Putamen (tissue), 1 donor: ENCODE measurements around the gene FIBCD1.
"Not testable (repeated sequence)": the region's sequence is repeated elsewhere in the genome, so short reads cannot be mapped to it uniquely, and the experiment has no call there.

ENCODE experiments used
- DNase-seq: peaks from one replicate; pipeline ENCODE4 v3.0.0-alpha.2; 2016; ENCODE audit warnings: low spot score

The FIBCD1 gene

DNA sequence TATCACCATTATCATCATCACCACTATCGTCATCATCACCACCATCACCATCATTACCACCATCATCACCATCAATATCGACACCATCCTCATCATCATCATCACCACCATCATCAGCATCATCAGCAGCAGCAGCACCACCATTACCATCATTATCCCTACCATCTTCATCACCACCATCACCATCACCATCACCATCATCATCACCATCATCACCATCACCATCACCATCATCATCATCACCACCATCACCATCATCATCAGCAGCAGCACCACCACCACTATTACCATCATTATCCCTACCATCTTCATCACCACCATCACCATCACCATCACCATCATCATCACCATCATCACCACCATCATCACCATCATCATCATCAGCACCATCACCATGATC, 15.9 kb upstream of the FIBCD1 start:
- not testable (repeated sequence) for DNase-seq

DNA sequence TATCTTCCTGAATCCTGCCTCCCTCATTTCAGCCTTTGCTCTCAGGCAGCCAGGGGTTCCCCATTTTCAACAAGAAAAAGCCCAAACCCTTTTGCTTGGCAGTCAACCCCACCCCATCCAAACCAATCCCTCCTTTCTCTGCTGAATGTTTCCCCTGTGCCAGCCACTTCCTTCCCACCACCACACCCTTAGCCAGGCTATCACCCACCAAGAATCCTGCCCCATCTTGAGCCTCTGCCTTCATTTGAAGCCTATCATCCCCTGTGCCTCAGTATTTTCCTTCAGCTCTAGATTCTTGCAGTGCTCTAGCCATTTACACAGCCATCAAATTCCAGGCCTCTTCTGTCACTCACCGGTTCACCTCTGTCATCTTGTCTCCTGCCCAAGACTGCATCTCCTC, 15.3 kb upstream of the FIBCD1 start:
- DNase-seq, result no peak

DNA sequence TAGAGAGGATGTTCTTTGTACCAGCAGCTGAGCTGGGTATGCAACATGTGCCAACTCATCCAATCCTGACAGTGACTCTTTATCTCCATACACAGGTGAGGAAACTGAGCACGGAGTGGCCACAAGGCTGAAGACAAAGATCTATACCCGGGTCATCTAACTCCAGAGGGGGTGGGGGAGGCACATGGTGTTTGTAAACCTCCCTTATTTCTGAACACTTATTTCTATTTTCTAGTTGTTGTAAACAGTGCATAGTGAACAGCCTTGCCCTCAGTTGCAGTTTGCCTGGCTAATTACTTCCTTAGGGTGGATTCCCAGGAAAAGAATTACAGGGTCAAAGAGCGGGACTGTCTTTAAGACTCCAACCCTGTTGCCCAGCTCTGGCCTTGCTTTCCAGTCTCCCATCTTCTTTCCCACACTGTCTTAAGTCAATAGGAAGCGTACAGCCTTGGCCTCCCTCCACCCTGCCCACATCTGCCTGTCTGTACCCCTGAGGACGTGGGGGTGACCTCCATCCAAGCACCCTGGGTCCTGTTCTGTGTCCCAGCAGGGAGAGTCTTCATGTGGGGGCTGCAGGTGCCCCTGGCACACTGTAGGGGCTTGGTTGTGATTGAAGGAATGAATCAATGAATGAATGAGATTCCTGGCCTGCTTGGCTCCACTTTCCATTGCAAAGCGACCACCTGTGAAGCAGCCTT, 13.2 kb upstream of the FIBCD1 start:
- no peak for DNase-seq

DNA sequence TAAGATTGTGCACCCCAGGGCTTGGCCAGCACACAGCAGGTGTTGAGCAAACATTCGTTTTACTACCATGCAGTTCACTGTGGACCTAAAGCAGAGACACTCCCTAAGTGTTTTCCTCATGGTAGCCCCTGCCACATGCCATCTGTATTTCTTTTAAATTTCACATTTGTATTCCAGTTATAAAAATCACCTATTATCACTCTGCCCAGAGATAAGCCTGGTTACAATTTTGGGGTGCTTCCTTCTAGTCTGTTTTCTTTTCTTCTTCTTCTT, 10.9 kb upstream of the FIBCD1 start:
- no peak for DNase-seq

DNA sequence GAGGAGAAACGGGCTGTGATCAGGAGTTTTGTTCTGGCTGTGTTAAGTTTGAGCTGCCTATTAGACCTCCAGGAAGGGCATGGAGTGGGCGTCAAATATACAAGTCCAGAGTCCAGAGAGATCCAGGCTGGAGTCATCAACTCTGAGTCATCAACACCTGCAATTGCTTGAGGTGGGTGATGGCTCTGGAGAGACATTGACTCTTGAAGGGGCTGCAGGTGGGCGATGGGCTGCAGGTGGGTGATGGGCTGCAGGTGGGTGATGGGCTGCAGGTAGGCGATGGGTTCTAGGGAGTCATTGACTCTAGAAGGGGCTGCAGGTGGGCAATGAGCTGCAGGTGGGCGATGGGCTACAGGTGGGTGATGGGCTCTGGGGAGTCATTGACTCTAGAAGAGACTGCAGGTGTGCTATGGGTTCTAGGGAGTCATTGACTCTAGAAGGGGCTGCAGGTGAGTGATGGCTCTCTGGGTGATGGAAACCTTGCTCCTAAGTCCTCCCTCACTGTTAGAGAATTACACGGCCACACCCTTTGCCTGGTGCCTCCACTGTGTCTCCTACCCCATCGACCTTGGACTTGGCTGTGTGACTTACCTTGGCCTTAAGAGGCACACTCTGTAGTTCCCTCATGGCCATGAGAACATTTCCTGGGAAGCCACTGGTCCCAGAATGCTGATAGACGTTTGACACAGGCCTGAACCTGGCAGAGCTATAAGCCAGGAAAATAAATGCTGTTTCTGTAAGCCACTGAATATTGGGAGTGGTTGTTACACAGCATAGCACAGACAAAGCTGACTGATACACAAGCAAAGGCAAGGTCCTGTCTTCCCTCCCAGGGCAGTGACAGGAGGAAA, 10.4 kb upstream of the FIBCD1 start:
- DNase-seq, result no peak

DNA sequence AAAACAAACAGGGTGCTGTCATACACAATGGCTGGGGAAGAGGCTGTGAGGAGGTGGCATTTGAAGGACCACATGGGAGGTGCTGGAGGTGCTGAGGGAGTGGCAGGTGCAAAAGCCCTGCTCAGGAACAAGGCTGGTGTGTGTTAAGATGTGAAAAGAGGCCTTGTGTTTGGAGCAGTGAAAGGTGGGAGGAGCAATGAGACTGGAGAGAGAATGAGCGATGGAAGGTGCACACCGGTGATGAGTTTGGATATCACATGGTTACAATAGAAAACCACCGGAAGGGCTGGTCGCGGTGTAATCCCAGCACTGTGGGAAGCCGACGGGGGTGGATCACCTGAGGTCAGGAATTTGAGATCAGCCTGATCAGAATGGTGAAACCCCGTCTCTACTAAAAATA, 9.2 kb upstream of the FIBCD1 start:
- DNase-seq, result no peak

DNA sequence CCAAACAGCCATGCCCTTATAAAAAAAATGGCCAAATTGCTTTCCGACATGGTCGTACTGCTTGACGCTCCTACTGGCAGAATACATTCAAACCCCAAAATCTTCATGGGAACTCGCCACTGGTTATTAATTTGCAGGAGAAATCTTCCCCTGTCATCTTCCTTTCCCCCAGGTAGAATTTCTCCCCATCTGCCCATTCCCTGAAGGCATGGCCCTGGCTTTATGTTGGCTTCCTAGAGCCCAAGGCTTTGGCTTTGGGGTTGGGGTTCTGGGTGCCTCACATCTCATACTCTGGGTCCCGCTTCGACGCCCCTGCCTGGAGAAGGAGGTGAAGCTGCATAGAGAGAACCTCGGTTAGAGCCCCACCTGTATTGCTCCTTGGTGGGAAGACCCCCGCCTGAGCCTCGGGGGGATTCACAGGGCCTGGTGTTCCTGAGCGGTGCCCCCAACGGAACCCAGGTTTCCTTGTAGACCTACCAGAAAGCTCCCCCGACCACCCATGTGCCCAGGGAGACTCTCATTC, 8.6 kb upstream of the FIBCD1 start:
- DNase-seq, result no peak

DNA sequence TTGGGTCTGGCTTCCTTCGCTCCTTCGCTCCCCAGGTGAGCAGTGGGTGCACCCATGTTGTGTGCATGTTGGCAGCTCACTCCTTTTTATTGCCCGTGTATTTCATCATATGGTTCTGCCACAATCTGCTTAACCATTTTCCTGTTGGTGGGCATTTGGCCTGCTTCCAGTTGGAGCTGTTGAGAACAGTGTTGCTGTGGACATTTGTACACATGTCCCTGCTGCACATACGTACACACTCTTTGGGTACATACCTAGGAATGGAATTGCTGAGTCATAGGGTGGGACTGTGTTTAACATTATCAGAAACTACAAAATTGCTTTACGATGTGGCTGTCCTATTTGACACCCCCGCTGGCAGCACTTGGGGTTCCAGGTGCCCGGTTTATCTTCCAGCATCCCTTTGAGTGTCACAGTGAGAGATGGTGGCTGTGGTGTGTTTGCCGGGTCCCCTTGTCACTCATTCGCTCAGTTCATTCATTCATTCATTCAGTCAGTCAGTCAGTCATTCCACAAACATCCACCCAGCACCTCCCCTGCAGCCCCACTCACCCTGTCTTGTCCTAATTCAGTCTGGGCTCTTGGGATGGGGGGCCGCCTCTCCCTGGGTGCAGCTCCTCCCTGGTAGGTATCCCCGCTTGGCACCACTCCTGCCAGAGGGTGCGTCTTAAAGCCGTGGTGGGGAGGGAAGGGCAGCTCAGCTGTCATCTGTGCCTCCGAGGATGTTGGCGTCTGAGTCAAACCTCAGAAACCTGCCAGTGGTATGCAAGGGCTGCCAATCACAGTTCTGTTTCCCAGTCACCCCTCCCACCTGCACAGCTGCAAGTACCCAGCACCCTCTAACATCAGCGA, 7.9 kb upstream of the FIBCD1 start:
- DNase-seq, result peak; percentile 37

DNA sequence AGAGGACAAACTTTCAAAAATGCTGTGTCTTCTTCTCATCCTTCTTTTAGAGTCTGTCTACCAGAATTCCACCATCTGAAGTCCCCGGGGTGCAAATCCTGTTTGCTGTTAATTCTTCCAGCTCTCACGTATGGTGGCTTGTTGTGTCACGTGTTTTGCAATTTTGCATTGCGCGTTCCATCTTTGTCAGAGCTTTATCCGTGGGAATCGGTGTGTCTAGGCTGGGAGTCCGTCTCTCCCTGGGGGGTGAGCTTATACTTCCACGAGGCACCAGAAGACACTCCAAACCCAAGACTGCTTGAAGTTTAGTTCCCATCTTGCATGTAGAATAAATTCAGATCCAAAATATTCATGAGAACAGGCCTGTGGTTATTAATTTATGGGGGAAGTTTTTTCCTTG, 6.1 kb upstream of the FIBCD1 start:
- no peak for DNase-seq

DNA sequence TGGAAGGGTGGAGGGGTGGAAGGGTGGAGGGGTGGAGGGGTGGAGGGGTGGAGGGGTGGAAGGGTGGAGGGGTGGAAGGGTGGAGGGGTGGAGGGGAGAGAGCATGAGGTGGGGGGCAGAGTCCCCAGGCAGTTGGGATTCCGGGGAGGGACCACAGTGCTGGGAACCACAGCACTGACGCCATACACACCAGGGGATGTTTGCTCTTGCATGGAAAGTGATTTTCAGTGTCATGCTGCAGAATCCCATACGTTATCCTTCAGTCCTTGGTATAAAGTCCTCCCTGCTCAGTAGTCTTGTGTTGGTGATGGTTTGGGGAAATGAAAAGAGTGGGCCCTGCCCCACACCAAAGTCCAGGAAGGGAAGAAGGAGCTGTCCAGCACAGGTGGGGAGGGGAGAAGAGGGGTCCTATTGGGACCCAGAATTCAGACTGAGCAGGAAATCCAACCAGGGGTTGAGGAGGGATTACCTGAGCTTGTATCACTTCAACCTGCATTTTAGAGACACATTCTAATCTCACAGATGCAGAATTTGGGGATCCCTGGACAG, 5.5 kb upstream of the FIBCD1 start:
- DNase-seq, result no peak

DNA sequence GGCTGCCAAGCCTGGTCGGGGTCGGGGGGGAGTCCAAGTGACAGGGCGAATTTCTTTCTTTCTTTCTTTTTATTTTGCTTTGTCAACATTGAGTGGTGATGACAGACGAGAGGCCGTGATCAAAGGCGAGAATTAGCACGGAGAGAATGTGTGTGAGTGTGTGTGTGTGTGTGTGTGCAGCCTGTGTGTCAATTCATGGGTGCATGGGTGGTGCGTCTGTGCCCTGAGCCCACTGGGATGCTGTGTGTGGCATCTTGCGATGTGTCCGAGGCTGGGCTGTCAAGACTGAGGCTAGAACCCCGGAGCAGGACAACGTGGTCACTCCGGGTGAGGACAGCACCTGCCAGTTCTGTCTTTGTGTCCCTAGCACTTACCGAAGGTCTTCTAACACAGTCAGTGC, 4.7 kb upstream of the FIBCD1 start:
- no peak for DNase-seq

DNA sequence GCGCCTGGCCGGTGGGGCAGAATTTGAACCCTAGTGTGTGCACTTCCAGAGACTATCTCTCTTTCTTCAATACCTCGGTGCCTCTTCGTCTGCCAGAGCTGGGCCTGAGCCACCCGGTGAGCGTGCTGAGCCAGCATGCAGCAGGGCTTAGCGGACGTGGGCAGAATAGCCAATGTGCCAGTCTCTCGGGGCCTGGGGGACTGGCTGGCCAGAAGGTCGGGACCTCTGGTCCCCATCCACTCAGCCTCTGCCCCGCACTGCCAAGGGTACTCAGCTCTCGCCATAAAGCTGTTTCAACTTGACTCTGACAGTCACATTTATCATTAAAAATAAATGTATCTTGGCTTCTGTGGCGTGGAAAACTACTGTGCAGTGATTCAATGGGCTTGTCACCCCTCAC, 4.2 kb upstream of the FIBCD1 start:
- no peak for DNase-seq

DNA sequence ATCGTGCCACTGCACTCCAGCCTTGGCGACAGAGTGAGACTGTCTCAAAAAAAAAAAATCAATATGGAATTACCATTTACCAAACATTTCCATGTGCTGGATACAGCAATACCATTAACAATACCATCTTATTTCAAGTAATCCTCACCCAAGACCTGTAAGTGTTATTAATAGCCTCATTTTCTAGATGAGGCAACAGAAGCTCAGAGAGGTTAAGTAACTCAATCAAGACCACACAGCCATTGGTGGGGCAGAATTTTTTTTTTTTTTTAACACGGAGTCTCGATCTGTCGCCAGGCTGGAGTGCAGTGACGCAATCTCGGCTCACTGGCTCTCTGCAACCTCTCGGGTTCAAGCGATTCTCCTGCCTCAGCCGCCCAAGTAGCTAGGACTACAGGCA, 3.6 kb upstream of the FIBCD1 start:
- no peak for DNase-seq

DNA sequence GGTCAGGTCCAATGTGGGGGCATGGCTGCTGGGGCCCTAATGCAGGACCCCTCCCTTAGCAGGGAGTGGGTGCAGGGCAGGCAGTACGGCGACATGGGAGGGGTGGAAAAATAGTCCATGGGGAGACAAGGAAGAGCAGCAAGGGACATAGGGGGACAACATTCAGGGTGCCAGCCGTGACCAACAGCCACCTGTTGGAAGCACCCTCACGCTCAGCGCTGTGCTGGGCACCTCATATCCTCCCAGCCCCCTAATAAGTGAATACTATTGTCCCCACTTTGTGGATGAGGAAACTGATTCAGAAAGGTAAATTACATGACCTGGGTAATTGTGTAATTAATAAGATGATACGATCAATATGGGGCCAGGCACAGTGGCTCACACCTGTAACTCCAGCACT, 3.0 kb upstream of the FIBCD1 start:
- no peak for DNase-seq

DNA sequence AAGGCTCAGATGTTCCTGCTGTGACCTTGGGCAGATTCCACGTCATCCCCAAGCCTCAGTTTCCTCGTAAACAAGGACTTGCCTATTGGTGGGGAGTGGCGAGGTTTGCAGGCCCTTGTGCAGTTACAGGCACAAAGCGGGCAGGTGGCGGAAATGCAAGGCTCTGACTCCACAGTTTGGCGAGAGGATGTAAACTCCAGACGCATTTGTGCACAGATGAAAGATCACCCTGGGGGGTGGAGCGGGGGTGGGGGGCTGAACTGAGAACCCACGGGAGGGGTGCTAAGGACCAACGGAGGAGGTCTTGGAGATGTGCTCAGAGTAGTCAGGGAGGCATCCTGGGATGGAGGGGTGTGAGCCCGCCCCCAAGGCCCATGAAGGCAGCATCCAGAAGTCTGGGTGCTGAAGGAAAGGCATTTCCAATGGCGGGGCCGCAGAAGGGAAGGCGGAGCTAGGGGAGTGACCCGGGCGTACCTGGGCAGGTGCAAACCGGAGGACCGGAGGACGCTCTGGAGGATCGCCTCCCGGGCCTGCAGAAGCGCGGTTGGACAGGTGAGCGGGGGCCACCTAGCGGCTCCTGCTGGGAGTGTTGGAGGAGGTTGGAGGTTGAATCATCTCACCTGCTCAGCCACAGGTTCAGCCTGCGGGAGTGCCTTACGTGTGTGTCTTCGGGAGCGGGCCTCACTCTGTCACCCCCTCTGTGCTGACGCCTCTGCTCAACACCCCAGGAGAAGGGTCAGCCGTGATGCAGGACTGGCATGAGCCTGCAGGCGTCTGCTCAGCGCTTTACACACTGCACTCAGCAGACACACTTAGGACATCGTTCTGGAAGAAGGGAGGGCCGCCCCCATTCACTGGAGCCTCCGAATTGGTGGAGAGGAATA, 1.9 kb upstream of the FIBCD1 start:
- DNase-seq, result peak; percentile 27

DNA sequence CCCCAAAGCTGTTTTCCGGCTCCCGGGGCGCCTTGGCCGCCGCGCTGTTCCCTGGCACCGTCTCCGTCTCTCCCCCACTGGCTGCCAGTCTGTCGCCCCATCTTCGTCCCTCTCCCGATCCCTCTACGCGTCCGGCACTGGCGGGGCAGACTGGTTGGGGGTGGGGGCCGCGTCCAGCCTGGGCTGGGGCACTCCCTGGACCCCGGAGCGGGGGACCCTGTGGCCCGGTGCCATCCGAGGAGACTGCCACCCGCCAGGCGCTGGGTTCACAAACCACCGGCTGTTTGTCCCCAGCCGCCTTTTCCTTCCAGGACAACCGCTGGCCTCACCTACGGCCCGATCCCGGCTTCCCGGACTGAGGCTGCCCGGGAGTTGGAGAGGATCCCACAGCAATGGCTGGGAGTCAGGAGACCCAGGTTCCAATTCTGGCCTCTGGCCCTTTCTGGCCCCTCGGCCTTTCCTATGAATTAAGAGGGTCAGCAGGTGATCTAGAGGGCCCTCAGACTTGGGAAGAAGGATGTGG, 1.0 kb upstream of the FIBCD1 start:
- DNase-seq, result no peak

DNA sequence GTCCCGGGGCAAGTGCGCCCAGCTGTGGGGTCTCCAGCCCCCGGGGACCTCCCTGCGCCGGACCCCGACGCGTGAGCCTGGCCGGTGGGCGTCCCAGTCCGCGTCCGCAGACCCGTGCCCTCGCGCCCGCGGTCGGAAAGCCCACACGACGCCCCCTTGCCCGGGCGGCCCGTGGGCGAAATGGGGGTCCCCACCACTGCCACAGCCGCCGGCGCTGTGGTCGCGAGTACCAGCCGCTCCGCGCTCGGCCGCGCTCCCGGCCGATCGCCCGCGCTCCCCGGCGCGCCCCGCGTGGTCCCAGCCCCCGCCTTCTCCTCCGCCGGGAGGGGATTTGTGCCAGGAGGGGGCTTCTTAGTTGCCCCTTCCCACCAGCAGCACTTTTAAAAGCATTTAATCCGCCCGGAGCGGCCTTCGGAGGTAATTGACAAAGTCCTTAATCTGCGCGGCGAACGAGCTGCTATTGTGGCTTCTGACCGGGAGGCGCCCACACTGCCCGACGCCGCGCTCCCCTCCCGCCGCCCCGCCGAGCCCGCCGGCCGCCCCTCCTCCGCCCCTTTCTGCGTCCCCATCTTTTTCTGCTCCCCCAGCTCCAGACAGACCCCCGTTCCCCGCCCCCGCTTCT, 469 bp upstream of the FIBCD1 start:
- DNase-seq, result no peak

DNA sequence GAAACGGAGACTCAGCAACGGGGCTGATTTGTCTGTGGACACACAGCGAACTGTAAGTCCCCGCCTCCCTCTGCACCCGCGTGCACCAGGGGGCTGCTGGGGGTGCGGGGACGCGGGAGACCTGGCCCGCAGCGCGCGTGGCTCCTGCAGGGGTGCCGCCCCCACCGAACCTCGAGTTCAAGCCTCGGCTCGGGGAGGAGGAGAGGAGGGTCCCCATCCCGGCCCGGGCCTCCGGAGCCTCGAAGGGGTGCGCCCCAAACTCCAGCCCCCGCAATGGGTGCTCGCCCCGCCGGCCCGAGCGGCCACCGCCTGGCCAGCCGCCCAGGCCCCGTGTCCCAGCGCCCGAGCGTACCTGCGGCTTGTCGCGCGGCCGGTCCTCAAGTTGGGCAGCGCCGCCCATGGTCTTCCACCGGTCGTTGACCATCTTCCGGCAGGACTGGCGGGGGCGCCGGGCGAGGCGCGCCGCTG, 829 bp downstream of the FIBCD1 start:
- DNase-seq, result no peak

DNA sequence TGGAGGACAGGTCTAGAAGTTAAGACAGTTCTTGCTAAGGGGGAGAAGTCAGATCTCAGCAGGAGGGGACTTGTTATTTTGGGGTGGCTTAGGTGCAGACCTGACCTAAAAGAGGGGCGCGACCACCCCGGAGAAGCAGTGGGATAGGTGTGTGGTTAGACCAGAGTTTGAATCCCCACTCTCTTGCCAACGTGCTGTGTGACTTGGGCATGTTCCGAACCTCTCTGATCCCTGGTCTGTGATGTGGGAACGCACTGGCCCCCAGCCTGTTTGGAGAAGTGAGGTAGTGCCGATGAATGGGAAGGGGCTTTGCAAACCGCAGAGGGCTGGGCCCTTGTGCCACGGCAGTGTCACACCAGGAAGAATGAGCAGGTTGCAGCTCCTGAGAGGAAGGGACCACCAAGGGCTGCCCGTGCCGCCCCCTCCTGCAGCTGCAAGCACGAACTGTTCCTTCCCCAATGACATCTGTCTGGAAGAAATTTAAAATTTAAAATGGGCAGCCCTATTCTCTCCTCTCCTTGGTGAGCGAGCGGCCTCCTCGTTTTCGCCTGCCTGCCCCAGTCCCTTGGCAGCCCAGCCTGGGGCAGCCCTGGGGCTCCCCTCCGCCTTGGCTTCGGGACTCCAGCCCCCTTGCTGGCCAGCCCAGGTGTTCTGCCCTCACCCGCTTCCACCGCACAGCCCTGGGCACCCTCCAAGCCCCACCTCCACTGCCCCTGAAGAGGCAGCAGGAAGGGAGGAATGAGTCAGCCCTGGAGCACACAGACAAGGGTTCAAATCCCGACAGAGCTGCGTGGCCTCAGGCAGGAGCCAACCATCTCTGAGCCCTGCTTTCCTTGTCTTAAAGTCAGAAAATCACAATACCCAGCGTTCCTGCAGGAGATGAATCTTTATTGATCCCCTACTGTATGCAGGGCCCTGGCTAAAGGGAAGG, 1.6 kb downstream of the FIBCD1 start:
- no peak for DNase-seq
